ENCODE results near the gene ALDH1L1.

Gene ALDH1L1

DNA sequence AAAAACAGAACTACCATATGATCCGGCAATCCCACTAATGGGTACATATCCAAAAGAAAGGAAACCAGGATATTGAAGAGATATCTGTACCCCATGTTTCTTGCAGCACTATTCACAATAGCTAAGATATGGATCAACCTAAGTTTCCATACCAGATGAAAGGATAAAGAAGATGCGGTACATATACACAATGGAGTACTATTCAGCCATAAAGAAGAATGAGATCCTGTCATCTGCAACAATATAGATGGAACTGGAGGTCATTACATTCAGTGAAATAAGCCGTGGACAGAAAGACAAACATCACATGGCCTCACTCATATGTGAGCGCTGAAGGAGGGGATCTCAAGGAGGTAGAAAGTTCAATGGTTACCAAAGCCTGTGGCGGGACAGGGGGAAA, 99.4 kb downstream of the ALDH1L1 start:
- H3K9me3 ChIP-seq (ENCODE audit: control insufficient read depth, insufficient read depth, low read depth, low read length): no peaks in the 10 kb centered on the region
- H3K36me3 ChIP-seq (ENCODE audit: control insufficient read depth in 2 of 2, insufficient read depth in 1 of 2, low read length in 2 of 2): no peaks in the 10 kb centered on the region
- ChIA-PET CTCF (no interaction called here), POLR2A (no interaction called here)
- H3K27ac ChIP-seq (ENCODE audit: extremely low read depth, low read depth, low read length): no peak overlapping the region
- no peaks in the 10 kb centered on the region for H3K4me1 ChIP-seq (ENCODE audit: control insufficient read depth, insufficient read depth, low read length)
- no peak for TF ChIP-seq ZNF830 (tag by site-specific recombination; IDR thresholded peaks at IDR 0.05; ENCODE audit: low read depth)
- no peak for TF ChIP-seq ZNF549 (tag by site-specific recombination; IDR thresholded peaks at IDR 0.05)
- no peak for TF ChIP-seq MYNN (tag by site-specific recombination; IDR thresholded peaks at IDR 0.05; ENCODE audit: borderline replicate concordance)
- peak; percentile 79 for TF ChIP-seq ZNF146 (tag by site-specific recombination; IDR thresholded peaks at IDR 0.05)
- TF ChIP-seq ZNF274 (IDR thresholded peaks at IDR 0.05; ENCODE audit: low read length): no peak
- no peak for TF ChIP-seq ZNF274 (tag by site-specific recombination; IDR thresholded peaks at IDR 0.05; ENCODE audit: borderline replicate concordance)
- TF ChIP-seq ZNF426 (tag by site-specific recombination; IDR thresholded peaks at IDR 0.05): no peak
- TF ChIP-seq ZNF544 (tag by site-specific recombination; IDR thresholded peaks at IDR 0.05): no peak
- TF ChIP-seq, protein P1, sequence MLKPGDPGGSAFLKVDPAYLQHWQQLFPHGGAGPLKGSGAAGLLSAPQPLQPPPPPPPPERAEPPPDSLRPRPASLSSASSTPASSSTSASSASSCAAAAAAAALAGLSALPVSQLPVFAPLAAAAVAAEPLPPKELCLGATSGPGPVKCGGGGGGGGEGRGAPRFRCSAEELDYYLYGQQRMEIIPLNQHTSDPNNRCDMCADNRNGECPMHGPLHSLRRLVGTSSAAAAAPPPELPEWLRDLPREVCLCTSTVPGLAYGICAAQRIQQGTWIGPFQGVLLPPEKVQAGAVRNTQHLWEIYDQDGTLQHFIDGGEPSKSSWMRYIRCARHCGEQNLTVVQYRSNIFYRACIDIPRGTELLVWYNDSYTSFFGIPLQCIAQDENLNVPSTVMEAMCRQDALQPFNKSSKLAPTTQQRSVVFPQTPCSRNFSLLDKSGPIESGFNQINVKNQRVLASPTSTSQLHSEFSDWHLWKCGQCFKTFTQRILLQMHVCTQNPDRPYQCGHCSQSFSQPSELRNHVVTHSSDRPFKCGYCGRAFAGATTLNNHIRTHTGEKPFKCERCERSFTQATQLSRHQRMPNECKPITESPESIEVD (tag by site-specific recombination; IDR thresholded peaks at IDR 0.05): no peak
- no peak for TF ChIP-seq ZFP41 (tag by site-specific recombination; IDR thresholded peaks at IDR 0.05; ENCODE audit: borderline replicate concordance)
- no peak overlapping the region for H3K4me3 ChIP-seq (ENCODE audit: low read depth, low read length)

DNA sequence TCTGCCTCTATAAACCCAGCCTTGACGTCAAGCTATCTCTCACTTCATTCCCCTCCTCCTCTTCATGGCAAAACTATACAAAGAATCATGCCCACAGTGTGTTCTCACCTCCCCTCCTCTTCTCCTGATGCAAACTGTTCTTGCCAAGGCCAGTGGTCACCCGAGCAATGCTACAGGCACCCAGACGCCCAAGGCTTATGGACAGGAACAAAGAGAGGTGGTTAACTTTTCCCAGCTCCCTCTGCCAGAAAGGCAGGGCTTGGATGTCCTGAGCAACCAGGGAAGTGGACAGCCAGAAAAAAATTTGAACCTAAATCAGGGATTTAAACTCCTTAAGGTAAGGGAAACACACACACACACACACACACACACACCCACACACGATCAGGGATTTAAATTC, 101.5 kb downstream of the ALDH1L1 start:
- Histone ChIP-seq H3K4me1 (ENCODE audit: control insufficient read depth, insufficient read depth, low read length) (no peaks in the 10 kb centered on the region), H3K4me3 (ENCODE audit: low read depth, low read length) (no peak overlapping the region), H3K36me3 (ENCODE audit: control insufficient read depth in 2 of 2, insufficient read depth in 1 of 2, low read length in 2 of 2) (no peaks in the 10 kb centered on the region), H3K9me3 (ENCODE audit: control insufficient read depth, insufficient read depth, low read depth, low read length) (no peaks in the 10 kb centered on the region), H3K27ac (ENCODE audit: extremely low read depth, low read depth, low read length) (no peak overlapping the region)
- POLR2A ChIA-PET: no interaction called here
- CTCF ChIA-PET: interaction anchor here (0.7 kb wide), 1 partner anchor 36 kb away, joined by 3 read pairs; no protein-coding TSS in a partner anchor
- TF ChIP-seq, protein P2, sequence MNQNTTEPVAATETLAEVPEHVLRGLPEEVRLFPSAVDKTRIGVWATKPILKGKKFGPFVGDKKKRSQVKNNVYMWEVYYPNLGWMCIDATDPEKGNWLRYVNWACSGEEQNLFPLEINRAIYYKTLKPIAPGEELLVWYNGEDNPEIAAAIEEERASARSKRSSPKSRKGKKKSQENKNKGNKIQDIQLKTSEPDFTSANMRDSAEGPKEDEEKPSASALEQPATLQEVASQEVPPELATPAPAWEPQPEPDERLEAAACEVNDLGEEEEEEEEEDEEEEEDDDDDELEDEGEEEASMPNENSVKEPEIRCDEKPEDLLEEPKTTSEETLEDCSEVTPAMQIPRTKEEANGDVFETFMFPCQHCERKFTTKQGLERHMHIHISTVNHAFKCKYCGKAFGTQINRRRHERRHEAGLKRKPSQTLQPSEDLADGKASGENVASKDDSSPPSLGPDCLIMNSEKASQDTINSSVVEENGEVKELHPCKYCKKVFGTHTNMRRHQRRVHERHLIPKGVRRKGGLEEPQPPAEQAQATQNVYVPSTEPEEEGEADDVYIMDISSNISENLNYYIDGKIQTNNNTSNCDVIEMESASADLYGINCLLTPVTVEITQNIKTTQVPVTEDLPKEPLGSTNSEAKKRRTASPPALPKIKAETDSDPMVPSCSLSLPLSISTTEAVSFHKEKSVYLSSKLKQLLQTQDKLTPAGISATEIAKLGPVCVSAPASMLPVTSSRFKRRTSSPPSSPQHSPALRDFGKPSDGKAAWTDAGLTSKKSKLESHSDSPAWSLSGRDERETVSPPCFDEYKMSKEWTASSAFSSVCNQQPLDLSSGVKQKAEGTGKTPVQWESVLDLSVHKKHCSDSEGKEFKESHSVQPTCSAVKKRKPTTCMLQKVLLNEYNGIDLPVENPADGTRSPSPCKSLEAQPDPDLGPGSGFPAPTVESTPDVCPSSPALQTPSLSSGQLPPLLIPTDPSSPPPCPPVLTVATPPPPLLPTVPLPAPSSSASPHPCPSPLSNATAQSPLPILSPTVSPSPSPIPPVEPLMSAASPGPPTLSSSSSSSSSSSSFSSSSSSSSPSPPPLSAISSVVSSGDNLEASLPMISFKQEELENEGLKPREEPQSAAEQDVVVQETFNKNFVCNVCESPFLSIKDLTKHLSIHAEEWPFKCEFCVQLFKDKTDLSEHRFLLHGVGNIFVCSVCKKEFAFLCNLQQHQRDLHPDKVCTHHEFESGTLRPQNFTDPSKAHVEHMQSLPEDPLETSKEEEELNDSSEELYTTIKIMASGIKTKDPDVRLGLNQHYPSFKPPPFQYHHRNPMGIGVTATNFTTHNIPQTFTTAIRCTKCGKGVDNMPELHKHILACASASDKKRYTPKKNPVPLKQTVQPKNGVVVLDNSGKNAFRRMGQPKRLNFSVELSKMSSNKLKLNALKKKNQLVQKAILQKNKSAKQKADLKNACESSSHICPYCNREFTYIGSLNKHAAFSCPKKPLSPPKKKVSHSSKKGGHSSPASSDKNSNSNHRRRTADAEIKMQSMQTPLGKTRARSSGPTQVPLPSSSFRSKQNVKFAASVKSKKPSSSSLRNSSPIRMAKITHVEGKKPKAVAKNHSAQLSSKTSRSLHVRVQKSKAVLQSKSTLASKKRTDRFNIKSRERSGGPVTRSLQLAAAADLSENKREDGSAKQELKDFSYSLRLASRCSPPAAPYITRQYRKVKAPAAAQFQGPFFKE (tag by site-specific recombination; IDR thresholded peaks at IDR 0.05; ENCODE audit: borderline replicate concordance): no peak
- TF ChIP-seq ZNF23 (tag by site-specific recombination; IDR thresholded peaks at IDR 0.05; ENCODE audit: borderline replicate concordance): no peak
- no peak for TF ChIP-seq ZNF677 (tag by site-specific recombination; IDR thresholded peaks at IDR 0.05)
- TF ChIP-seq, protein P3, sequence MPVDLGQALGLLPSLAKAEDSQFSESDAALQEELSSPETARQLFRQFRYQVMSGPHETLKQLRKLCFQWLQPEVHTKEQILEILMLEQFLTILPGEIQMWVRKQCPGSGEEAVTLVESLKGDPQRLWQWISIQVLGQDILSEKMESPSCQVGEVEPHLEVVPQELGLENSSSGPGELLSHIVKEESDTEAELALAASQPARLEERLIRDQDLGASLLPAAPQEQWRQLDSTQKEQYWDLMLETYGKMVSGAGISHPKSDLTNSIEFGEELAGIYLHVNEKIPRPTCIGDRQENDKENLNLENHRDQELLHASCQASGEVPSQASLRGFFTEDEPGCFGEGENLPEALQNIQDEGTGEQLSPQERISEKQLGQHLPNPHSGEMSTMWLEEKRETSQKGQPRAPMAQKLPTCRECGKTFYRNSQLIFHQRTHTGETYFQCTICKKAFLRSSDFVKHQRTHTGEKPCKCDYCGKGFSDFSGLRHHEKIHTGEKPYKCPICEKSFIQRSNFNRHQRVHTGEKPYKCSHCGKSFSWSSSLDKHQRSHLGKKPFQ (tag by site-specific recombination; IDR thresholded peaks at IDR 0.05): no peak
- TF ChIP-seq ZNF426 (tag by site-specific recombination; IDR thresholded peaks at IDR 0.05): no peak
- no peak for TF ChIP-seq ZNF140 (tag by site-specific recombination; IDR thresholded peaks at IDR 0.05)
- TF ChIP-seq ZNF37A (tag by site-specific recombination; IDR thresholded peaks at IDR 0.05): no peak
- TF ChIP-seq ZFP69B (tag by site-specific recombination; IDR thresholded peaks at IDR 0.05): no peak
- no peak for TF ChIP-seq ZNF24 (tag by site-specific recombination; IDR thresholded peaks at IDR 0.05)
- TF ChIP-seq, protein P4, sequence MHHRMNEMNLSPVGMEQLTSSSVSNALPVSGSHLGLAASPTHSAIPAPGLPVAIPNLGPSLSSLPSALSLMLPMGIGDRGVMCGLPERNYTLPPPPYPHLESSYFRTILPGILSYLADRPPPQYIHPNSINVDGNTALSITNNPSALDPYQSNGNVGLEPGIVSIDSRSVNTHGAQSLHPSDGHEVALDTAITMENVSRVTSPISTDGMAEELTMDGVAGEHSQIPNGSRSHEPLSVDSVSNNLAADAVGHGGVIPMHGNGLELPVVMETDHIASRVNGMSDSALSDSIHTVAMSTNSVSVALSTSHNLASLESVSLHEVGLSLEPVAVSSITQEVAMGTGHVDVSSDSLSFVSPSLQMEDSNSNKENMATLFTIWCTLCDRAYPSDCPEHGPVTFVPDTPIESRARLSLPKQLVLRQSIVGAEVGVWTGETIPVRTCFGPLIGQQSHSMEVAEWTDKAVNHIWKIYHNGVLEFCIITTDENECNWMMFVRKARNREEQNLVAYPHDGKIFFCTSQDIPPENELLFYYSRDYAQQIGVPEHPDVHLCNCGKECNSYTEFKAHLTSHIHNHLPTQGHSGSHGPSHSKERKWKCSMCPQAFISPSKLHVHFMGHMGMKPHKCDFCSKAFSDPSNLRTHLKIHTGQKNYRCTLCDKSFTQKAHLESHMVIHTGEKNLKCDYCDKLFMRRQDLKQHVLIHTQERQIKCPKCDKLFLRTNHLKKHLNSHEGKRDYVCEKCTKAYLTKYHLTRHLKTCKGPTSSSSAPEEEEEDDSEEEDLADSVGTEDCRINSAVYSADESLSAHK (tag by site-specific recombination; IDR thresholded peaks at IDR 0.05): no peak
- TF ChIP-seq, protein P5, sequence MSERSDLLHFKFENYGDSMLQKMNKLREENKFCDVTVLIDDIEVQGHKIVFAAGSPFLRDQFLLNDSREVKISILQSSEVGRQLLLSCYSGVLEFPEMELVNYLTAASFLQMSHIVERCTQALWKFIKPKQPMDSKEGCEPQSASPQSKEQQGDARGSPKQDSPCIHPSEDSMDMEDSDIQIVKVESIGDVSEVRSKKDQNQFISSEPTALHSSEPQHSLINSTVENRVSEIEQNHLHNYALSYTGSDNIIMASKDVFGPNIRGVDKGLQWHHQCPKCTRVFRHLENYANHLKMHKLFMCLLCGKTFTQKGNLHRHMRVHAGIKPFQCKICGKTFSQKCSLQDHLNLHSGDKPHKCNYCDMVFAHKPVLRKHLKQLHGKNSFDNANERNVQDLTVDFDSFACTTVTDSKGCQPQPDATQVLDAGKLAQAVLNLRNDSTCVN (tag by site-specific recombination; optimal IDR thresholded peaks at IDR 0.05): no peak
- TF ChIP-seq GLIS2 (tag by site-specific recombination; IDR thresholded peaks at IDR 0.05): no peak
- no peak for TF ChIP-seq ZNF571 (tag by site-specific recombination; IDR thresholded peaks at IDR 0.05)
- TF ChIP-seq FEZF1 (tag by site-specific recombination; IDR thresholded peaks at IDR 0.05): no peak
